Activated gamma-delta T cell treated with Interleukin-2 at 50 U/mL for 16 hours (primary cell): ENCODE results near the gene RCCD1.

ENCODE experiments used
- DNase-seq: peaks from one replicate; pipeline ENCODE4 v3.0.0-alpha.2; 2020

Gene RCCD1

DNA sequence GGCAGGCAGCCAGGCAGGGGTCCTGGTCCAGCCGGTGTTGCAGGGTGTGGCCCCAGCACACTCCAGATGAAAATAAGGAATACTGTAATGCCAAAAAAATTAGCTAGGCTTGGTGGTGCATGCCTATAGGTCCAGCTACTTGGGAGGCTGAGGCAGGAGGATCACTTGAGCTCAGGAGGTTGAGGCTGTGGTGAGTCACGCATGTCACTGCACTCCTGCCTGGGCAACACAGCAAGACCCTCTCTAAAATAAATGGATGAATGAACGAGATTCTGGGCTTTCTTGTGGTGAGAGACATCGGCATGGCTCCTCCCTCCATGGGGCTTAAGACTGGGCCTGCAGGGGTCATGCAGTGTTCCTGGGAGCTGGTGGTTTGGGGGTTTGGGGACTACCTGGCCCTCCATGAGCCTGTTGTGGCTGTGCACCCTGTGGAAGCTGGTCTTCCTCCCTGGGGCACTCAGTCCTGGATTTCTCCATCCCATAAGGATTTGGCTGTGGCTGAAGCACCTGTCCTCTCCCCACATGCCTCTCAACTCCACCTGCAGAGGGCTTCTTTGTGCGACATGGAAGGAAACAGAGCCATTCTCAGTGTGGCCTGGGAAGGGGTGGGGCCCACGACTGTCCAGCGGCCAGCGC lies 7.6 kb upstream of the RCCD1 start:
- no peak for DNase-seq

DNA sequence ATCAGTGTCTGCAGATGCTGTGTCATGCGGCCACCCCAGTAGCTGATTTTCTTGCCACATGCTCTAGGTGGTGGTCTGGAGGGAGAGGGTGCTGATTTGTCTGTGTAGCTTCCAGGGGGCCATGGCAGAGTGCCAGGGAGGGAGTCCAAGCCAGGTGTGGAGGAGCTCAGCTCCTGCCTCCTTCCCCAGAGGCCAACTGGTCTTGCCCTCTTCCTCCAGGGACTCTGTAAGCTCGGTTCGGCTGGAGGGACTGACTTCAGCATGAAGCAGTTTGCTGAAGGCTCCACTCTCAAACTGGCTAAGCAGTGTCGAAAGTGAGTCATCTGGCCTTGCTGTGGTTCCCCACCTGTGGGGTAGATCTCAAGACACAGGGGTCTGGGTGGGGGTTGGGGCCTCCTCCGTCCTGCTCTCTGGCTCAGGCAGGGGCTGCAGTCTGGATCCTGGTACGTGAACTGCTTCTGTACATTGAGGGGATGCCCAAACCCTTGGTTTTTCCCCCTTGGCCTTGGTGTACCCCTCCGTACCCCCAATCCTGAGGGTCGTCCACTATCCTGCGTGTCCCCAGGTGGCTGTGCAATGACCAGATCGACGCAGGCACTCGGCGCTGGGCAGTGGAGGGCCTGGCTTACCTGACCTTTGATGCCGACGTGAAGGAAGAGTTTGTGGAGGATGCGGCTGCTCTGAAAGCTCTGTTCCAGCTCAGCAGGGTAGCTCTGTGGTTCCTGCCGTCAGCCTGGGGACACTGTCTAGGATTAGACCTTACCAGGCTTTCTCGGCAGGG lies 6.9 kb upstream of the RCCD1 start:
- DNase-seq: no peak

DNA sequence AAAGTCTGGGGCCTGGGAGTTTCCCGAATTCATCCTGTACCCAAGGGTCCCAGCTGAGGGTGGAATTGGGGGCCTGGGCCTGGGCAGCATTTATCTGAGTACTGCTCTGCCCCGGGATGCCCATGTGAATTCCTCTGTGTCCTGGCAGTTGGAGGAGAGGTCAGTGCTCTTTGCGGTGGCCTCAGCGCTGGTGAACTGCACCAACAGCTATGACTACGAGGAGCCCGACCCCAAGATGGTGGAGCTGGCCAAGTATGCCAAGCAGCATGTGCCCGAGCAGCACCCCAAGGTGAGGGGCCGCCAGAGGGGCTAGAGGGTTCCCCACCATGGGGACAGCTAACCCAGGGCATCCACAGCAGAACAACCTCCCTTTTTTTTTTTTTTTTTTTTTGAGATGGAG lies 6.2 kb upstream of the RCCD1 start:
- no peak for DNase-seq

DNA sequence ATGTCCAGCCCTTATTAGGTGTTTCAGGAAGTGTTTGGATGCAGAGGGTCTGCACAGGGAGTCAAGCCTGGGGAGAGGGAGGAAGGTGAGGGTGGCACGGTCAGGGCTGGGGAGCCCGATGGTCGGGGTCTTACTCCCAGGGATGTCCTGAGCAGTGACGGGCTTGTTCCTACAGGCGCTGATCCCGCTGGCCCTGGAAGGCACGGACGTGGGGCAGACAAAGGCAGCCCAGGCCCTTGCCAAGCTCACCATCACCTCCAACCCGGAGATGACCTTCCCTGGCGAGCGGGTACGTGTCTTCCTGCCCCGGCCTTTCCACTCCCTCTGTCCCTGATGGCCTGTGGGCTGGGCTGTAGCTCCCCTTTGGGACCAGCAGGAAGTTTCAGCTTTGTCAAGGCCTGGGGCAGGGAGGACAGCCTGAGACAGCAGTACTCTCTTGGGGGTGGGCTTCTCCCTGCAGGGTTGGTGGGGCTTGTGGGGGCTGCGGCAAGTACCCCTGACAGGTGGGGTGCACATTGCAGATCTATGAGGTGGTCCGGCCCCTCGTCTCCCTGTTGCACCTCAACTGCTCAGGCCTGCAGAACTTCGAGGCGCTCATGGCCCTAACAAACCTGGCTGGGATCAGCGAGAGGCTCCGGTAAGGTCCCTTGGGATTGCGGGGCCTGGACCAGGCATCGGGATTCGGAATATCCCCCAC lies 4.6 kb upstream of the RCCD1 start:
- DNase-seq: no peak

DNA sequence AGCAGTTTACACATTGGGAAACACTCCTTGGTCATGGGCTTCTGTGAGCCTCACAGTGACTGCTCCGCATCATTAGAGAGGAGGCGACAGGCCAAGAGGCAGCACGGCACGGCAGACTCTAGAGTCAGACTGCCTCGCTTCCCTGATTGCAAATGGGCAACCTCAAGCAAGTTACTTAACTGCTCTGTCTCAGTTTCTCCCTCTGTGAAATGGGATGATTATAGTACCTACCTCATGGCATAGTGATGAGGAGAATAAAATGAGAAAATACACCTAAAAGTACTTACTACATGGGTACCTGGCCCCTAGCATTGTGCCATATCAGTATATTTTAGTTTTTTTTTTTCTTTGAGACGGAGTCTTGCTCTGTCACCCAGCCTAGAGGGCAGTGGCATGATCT lies 4.0 kb upstream of the RCCD1 start:
- DNase-seq: no peak

DNA sequence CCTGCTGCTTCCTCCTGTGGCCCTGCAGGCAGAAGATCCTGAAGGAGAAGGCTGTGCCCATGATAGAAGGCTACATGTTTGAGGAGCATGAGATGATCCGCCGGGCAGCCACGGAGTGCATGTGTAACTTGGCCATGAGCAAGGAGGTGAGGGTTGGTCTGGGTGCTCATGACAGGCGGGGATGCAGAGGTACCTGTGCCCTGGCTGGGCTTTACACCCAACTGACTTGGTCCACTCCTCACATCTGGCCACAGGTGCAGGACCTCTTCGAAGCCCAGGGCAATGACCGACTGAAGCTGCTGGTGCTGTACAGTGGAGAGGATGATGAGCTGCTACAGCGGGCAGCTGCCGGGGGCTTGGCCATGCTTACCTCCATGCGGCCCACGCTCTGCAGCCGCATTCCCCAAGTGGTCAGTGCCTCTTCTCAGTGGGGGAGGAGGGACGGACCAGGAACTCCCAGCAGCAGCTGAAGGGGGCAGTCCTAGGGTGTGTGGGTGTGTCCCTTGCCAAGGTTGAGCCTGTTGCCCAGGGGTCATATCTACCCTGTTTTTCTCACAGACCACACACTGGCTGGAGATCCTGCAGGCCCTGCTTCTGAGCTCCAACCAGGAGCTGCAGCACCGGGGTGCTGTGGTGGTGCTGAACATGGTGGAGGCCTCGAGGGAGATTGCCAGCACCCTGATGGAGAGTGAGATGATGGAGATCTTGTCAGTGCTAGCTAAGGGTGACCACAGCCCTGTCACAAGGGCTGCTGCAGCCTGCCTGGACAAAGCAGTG lies 1.6 kb upstream of the RCCD1 start:
- no peak for DNase-seq

DNA sequence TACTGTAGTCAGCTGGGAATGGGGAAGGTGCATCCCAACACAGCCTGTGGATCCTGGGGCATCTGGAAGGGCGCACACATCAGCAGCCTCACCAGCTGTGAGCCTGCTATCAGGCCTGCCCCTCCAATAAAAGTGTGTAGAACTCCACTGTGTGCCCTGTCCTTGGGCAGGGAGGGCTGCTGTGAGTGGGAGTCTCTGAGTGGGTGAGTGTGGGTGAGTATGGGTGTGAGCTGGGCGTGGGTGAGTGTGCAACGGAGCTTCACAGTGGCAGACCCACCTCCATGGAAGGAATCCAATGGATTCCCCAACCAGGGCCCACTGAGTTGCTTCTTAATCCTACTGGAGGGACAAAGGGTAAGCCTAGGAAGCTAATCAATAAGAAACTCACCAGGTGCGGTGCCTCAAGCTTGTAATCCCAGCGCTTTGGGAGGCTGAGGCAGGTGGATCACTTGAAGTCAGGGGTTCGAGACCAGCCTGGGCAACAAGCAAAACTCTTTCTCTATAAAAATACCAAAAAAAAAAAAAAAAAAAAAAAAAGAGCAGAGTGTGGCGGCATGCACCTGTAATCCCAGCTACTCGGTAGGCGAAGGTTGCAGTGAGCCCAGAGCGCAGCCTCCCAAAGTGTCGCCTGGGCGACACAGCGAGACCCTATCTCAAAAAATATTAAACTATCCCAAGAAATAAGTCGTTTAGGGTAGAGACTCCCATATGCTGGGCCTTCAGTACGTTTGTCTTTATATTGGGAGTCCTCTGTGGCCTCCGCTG lies 555 bp upstream of the RCCD1 start:
- DNase-seq: no peak

DNA sequence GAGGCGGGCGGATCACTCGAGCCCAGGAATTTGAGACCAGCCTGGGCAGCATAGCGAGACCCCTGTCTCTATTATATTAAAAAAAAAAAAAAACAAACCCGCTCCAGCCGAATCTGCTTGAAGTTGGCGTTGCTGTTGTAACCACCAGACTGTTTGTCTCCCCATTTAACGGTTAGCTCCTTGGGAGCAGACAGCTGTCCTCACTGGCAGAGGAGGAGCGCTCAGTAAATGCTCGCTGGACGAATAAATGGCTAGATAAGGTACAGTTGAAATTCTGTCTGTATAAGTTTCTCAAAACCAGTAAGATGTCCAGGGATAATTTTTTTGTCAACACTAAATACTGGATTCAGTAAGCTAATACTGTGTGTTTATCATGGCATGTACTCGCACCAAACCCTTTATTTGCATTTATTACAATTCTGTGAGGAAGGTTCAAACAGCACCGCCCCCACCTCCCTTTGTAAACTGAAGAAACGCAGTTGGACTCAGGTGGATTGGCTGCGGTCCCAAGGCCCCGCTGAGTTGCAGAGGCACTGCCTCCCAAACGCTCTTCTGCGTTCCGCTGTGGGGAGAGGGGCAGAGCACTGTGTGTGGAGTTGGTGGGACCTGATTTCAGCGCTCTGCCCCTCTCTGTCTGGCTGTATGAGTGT lies 1.1 kb downstream of the RCCD1 start:
- DNase-seq: no peak

DNA sequence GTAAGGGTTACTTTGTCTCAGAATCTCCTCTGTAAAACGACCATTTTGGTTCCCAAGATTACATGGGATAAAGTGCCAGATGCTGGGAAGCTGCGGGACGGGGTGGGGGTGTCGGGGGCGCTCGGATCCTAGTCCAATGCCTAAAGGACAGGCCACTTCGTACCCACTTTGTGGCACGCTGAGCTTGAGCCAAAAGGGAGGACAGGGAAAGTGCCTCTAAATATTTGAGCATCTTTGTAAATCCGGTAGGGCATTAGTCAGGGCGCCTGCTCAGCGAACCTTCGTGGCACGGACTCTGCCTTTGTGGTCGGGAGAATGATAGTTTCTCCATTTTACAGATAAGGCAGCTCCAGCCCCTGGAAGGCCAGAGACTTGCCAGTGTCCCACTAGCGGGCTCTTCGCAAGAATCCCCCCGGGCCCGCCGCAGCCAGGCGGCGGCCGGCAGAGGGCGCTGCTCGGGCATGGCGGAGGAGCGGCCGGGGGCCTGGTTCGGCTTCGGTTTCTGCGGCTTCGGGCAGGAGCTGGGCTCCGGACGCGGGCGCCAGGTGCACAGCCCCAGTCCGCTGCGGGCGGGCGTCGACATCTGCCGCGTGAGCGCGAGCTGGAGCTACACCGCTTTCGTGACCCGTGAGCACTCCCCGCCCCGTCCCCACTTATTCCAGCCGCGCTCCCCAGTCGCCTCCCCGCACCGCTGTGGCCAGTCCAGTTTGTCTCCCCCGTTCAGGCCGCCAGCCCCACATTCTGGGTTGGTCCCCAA lies 1.8 kb downstream of the RCCD1 start:
- DNase-seq: peak; percentile 63

DNA sequence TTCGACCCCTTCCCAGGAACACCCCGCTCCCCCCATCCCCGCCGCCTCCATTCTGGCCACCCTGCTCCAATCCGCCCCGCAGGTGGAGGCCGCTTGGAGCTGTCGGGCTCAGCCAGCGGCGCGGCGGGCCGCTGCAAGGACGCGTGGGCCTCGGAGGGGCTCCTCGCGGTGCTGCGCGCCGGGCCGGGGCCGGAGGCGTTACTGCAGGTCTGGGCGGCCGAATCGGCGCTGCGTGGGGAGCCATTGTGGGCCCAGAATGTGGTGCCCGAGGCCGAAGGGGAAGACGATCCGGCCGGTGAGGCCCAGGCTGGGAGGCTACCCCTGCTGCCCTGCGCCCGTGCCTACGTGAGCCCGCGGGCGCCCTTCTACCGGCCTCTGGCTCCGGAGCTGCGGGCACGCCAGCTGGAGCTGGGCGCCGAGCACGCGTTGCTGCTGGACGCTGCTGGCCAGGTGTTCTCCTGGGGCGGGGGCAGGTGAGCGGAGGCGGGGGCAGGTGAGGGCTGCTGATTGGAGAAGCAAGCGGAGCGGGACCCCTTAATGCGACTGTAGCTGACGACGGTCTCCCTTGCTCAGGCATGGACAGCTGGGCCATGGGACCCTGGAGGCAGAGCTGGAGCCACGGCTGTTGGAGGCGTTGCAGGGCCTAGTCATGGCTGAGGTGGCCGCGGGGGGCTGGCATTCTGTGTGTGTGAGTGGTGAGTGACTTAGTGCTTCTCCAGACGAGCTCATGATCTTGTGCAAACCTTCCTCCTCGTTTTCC lies 2.5 kb downstream of the RCCD1 start:
- no peak for DNase-seq

DNA sequence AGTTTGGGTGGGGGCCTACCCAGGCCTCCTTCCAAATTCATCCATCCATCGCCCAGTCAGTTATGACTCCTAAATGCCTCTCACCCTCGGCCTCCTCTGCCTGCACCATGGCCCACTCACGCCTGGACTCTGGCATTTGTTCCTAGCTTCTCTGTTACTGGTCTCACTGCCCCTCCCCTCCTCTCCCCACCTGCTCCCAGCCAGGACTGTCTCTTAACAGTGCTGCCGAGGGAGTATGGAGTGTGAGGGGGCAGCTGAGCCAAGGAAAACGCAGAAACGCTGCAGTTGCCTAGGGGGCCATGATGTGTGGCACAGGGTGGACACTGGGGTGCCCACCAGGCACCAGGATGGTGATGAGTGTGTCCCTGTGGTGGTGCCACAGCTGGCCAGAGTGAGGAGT lies 3.1 kb downstream of the RCCD1 start:
- no peak for DNase-seq

DNA sequence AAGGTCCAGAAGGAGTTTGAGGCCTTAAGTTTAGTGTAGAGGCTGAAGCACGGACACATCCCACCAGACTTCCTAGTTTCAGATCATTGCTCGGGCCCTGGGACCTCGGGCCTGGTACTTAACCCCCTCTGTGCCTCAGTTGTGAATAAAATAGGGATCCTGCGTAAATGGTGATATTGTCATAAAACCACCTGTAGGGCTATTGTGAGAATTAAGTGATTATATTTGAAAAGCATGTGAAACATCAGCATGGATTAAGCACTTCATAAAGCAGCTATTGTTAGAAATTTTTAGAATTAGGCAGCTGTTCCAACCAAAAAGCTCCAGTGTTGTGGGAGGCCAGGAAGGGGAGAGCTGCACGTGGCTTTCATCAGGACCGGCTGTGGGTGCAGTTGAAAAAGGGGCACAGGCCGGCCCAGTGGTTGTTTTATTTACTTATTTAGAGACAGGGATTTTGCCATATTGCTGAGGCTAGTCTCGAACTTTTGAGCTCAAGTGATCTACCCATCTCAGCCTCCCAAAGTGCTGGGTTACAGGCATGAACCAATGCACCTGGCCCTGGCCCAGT lies 4.4 kb downstream of the RCCD1 start:
- no peak for DNase-seq

DNA sequence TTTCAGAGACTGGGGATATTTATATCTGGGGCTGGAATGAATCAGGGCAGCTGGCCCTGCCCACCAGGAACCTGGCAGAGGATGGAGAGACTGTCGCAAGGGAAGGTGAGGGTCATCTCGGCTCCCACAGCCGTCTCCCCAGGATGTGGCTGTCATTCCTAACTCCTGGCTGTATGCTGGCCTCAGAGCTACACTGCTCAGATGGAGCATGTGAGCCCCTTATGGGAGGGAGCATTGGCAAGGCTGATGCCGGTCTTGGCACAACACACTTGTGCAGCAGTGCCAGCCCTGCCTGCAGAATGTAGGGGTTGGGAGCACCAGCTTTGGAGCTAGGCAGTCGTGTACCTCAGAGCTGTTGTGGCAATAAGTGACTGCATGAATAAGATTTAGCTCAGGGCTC lies 5.2 kb downstream of the RCCD1 start:
- no peak for DNase-seq

DNA sequence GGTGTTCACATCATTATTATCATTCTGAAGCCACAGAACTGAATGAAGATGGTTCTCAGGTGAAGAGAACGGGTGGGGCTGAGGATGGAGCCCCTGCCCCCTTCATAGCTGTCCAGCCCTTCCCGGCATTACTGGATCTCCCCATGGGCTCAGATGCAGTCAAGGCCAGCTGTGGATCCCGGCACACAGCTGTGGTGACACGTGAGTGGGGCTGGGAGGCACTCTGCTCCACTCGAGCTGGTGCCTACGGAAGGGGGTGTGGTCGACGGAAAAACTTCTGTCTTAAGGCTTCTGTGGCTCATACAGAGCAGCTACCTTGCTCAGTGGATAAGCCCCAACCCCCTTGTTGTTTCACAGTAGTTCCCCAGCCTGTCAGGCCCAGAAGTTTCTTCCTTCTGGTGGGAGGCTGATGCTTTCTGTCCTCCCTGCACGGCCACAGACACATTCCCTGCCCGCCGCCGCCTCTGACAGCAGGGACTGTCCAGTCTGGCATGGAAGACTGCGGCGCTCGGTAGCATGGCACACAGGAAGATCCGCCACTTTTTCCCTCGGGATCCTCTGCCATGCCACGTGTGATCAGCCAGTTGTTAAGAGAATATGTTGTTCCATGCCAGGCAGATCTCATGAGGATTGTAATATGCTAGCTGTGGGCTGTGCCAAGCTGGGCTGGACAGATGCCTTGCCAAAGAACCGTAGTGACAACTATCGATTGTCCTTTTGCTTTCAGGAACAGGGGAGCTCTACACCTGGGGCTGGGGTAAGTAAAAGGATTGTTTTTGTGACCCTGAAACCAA lies 5.8 kb downstream of the RCCD1 start:
- DNase-seq: no peak

DNA sequence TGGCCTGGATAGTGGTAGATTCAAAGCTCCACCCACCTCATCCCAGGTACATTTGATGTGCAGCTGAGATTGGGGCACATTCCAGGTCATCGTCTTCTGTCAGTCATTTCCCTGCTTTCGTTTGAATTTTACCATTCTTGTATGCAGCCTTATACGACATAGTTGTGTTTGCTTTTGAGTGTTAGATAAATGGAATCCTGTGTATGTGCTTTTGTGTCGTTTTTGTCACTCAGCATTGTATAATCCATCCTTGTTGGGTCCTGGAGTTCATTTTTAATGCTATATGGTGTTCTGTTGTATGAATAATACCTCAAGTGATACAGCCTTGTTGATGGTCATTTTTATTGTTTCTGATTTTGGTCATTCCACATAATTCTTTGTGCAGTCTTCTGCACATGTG lies 7.3 kb downstream of the RCCD1 start:
- DNase-seq: no peak

DNA sequence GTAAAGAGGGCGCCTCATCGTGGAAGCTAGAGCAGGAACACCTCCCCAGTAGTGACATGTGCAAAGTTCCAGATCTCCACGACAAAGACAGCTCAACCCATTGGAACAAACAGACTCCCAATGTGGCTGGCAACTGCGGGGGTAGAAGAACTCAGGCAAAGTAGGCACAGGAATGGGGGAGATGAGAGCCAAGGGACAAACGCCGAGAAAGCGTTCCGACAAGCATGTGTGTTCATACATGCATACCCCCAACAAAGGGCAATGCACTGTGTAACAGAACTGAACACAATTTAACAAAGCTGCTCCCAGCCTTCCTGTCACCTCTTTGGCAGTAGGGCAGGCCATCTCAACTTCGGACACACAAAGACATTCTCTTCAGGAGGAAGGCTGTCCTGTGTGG lies 11.6 kb downstream of the RCCD1 start:
- DNase-seq: no peak

DNA sequence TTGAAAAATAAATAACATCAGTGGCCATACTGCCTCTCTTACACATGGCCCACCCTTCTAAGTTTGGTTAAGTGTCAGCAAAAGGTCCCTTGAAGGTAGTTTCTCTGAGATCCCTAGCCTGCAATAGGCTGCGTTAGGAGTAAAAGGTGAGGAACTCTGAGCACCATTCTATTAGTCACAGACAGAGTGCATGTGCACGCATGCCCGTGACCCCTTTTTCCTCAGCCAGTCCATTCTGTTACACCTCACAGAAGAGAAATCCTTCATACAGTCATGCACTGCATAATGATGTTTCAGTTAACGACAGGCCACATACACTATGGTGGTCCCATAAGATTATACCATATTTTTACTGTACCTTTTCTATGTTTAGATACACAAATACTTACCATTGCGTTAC lies 12.5 kb downstream of the RCCD1 start:
- no peak for DNase-seq

DNA sequence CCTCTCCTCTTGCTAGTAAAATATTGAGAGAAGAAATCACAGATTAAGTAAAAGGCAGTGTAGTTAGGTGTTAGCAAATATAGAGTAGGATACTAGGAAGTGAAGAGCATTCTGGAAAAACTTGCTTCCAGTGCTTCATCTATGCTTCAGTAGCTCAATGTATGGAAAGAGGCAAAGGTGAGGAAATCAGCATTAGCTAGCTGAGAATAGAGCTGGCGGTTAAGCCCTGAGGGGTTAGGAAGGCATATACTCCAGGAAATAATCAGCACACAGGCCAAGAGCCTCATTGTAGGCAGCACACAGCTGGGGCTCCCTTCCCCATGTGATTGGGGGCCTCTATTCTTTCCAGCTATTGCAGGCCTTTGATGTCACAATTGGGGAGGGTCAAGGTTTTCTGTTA lies 13.8 kb downstream of the RCCD1 start:
- DNase-seq: no peak

DNA sequence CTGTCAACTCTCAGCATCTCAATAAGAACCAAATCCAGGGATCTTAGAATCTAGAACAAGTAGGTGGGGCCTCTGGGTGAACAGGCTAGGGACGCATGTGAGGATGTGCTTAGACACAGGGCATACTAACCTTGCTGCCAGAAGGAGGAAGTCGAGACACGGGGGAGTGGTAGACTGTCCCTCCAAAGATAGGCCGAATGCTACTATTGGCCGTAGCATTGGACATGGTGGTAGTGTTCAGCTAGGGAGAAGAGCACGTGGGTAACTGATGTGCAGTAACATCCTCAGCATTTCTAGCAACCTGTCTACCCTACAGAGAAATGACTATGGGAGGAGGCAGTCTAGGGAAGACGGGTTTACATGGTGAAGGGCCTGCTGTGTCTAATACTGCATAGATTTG lies 15.6 kb downstream of the RCCD1 start:
- no peak for DNase-seq
